Esophagus squamous epithelium (tissue), 4 donors: ENCODE results near the gene OAT.

Source experiments
- CTCF ChIP-seq, 6 experiments: fragments of 450-650 bp in 4 of 6; fragments of 200-600 bp in 2 of 6; sonication (generic) in 2 of 6; IDR thresholded peaks; one replicate each; pipeline ENCODE4 v1.5.1; 2016 to 2019; ENCODE audit warnings: antibody characterized with exemption in 6 of 6, mild to moderate bottlenecking in 4 of 6, moderate library complexity in 4 of 6
- POLR2A ChIP-seq, 4 donors: fragments of 450-650 bp; IDR thresholded peaks; one replicate each; pipeline ENCODE4 v1.6.1; 2017; ENCODE audit warnings: antibody characterized with exemption in 4 of 4, mild to moderate bottlenecking in 4 of 4, moderate library complexity in 3 of 4

- TF ChIP-seq POLR2A (IDR thresholded peaks at IDR 0.05) (no peak), CTCF (IDR thresholded peaks at IDR 0.05) (no peak)
Observed at GRCh38 chr10:124407456-124407855, 11.3 kb downstream of the OAT start.
